Osteoblast (primary cell): ENCODE data around the gene C1QA. TPM values are rescaled to one million over a fixed set of nuclear protein-coding genes. Genes with fewer than 3 reads are reported as not detected.

Source experiments
- DNase-seq: peaks from one replicate; pipeline ENCODE4 v3.0.0; 2011; ENCODE audit warnings: low spot score, mixed read lengths; ENCODE audit not compliant: insufficient read length; ENCODE audit errors: missing footprints
- H2AFZ ChIP-seq: 2 replicates; pipeline ENCODE4 v1.6.0; 2011; ENCODE audit warnings: mild to moderate bottlenecking, low read length
- H3K27ac ChIP-seq: 2 replicates; pipeline ENCODE4 v1.5.1; 2011; ENCODE audit warnings: mild to moderate bottlenecking, low read depth, low read length, moderate library complexity
- H3K27me3 ChIP-seq: 2 replicates; pipeline ENCODE4 v1.6.0; 2012; ENCODE audit warnings: mild to moderate bottlenecking, control low read depth, inconsistent platforms, low read length, moderate library complexity; ENCODE audit not compliant: insufficient read depth
- H3K36me3 ChIP-seq: 2 replicates; pipeline ENCODE4 v1.5.1; 2011; ENCODE audit warnings: mild to moderate bottlenecking, low read length, control low read depth, moderate library complexity; ENCODE audit not compliant: insufficient read depth
- H3K4me1 ChIP-seq: 2 replicates; pipeline ENCODE4 v1.5.1; 2011; ENCODE audit warnings: mild to moderate bottlenecking, low read length, control low read depth, moderate library complexity; ENCODE audit not compliant: insufficient read depth
- H3K4me2 ChIP-seq: 2 replicates; pipeline ENCODE4 v1.6.0; 2011; ENCODE audit warnings: mild to moderate bottlenecking, low read length; ENCODE audit not compliant: insufficient read depth
- H3K4me3 ChIP-seq: fragments of 200-600 bp; sonication (generic); 3 replicates; pipeline ENCODE4 v1.5.1; 2012; ENCODE audit warnings: mild to moderate bottlenecking, low read length, inconsistent platforms; ENCODE audit not compliant: insufficient read depth
- H3K79me2 ChIP-seq: 2 replicates; pipeline ENCODE4 v1.6.0; 2012; ENCODE audit warnings: mild to moderate bottlenecking, low read length, control low read depth, inconsistent platforms; ENCODE audit not compliant: insufficient read depth
- H3K9me3 ChIP-seq: 2 replicates; pipeline ENCODE4 v1.5.1; 2011; ENCODE audit warnings: low read depth, low read length, control low read depth
- H4K20me1 ChIP-seq: 2 replicates; pipeline ENCODE4 v1.6.0; 2012; ENCODE audit warnings: mild to moderate bottlenecking, low read length, control low read depth; ENCODE audit not compliant: insufficient read depth
- CTCF ChIP-seq: IDR thresholded peaks from 2 replicates; pipeline ENCODE4 v1.5.1; 2011; ENCODE audit warnings: mild to moderate bottlenecking, low read depth, low read length, moderate library complexity; ENCODE audit errors: extremely low read depth
- total RNA-seq: library from RNA; depleted of rRNA; stranded (reverse); fragments of >200 nt; gene quantifications from 2 replicates; pipeline ENCODE4 v1.2.3, GENCODE V29; 2012

C1QA gene
- total RNA-seq, 1 donor = 1.1 TPM

GRCh38 chr1:22592051-22592450 lies 44.4 kb upstream of the C1QA start:
- TF ChIP-seq CTCF = no peak
- H4K20me1 ChIP-seq = no peaks in the 10 kb centered on the region
- H2AFZ ChIP-seq = no peak overlapping the region
- H3K4me1 ChIP-seq = no peaks in the 10 kb centered on the region
- H3K27ac ChIP-seq = no peak overlapping the region
- H3K9me3 ChIP-seq = no peaks in the 10 kb centered on the region
- H3K4me3 ChIP-seq = no peak overlapping the region
- peaks cover 24% of the 10 kb centered on the region for H3K27me3 ChIP-seq
- H3K79me2 ChIP-seq = no peaks in the 10 kb centered on the region
- no peaks in the 10 kb centered on the region for H3K36me3 ChIP-seq
- no peak overlapping the region for H3K4me2 ChIP-seq
- DNase-seq = peak; percentile 73

- Histone ChIP-seq H3K27me3 (peaks cover 24% of the 10 kb centered on the region), H3K9me3 (no peaks in the 10 kb centered on the region), H2AFZ (no peak overlapping the region), H3K4me3 (no peak overlapping the region), H3K27ac (no peak overlapping the region), H3K36me3 (no peaks in the 10 kb centered on the region), H3K79me2 (no peaks in the 10 kb centered on the region), H3K4me2 (no peak overlapping the region), H4K20me1 (no peaks in the 10 kb centered on the region), H3K4me1 (no peaks in the 10 kb centered on the region)
- TF ChIP-seq CTCF = no peak
- no peak for DNase-seq
These were observed 43.3 kb upstream of the C1QA start for GRCh38 chr1:22592919-22593790.

- Histone ChIP-seq H3K27me3 (peaks cover 24% of the 10 kb centered on the region), H3K79me2 (no peaks in the 10 kb centered on the region)
- no peak for TF ChIP-seq CTCF
These were observed 42.0 kb upstream of the C1QA start for GRCh38 chr1:22594396-22594795.

GRCh38 chr1:22595108-22595507 lies 41.3 kb upstream of the C1QA start:
- Histone ChIP-seq H3K79me2 (no peaks in the 10 kb centered on the region), H3K4me3 (no peak overlapping the region), H3K27ac (no peak overlapping the region), H3K27me3 (peaks cover 24% of the 10 kb centered on the region), H3K9me3 (no peaks in the 10 kb centered on the region), H4K20me1 (peaks cover 3% of the 10 kb centered on the region), H3K4me2 (no peak overlapping the region), H2AFZ (no peak overlapping the region), H3K4me1 (no peaks in the 10 kb centered on the region), H3K36me3 (no peaks in the 10 kb centered on the region)
- no peak for DNase-seq
- no peak for TF ChIP-seq CTCF

More at GRCh38 chr1:22594396-22594795, 42.0 kb upstream of the C1QA start:
- Histone ChIP-seq H3K36me3 (no peaks in the 10 kb centered on the region), H2AFZ (no peak overlapping the region), H3K4me3 (no peak overlapping the region), H3K9me3 (no peaks in the 10 kb centered on the region), H3K27ac (no peak overlapping the region), H3K4me2 (no peak overlapping the region), H3K4me1 (no peaks in the 10 kb centered on the region), H4K20me1 (peaks cover 3% of the 10 kb centered on the region)
- DNase-seq = no peak
